Fibroblast of lung (primary cell): ENCODE data around the gene KCNH6. TPM values are rescaled to one million over a fixed set of nuclear protein-coding genes. Genes with fewer than 3 reads are reported as not detected.

ENCODE experiments used
- DNase-seq, 2 donors: peaks; one replicate each; pipeline versions ENCODE4 v3.0.0 to v3.0.0-alpha.2; 2010; ENCODE audit warnings: low read depth in 2 of 2
- H2AFZ ChIP-seq: 2 replicates; pipeline ENCODE4 v1.5.1; 2012; ENCODE audit warnings: low read length, control low read depth, inconsistent platforms
- H3K27ac ChIP-seq: 2 replicates; pipeline ENCODE4 v1.5.1; 2011; ENCODE audit warnings: low read length, control low read depth; ENCODE audit not compliant: insufficient read depth
- H3K27me3 ChIP-seq: 2 replicates; pipeline ENCODE4 v1.5.1; 2011; ENCODE audit warnings: mild to moderate bottlenecking, low read length; ENCODE audit not compliant: control insufficient read depth, insufficient read depth
- H3K36me3 ChIP-seq: 2 replicates; pipeline ENCODE4 v1.5.1; 2011; ENCODE audit warnings: low read length; ENCODE audit not compliant: control insufficient read depth, insufficient read depth
- H3K4me1 ChIP-seq: 2 replicates; pipeline ENCODE4 v1.5.1; 2011; ENCODE audit warnings: low read length; ENCODE audit not compliant: control insufficient read depth, insufficient read depth; ENCODE audit errors: extremely low read depth
- H3K4me2 ChIP-seq: 2 replicates; pipeline ENCODE4 v1.5.1; 2011; ENCODE audit warnings: low read length, control low read depth; ENCODE audit not compliant: insufficient read depth; ENCODE audit errors: extremely low read depth
- H3K4me3 ChIP-seq, 4 experiments: fragments of 200-600 bp in 1 of 4; sonication (generic) in 1 of 4; replicated peaks in 1 of 4; 2 replicates each; pipeline ENCODE4 v1.5.1; 2011 to 2016; ENCODE audit warnings: low read length in 4 of 4, low read depth in 3 of 4, mild to moderate bottlenecking in 3 of 4, control low read depth in 2 of 4, inconsistent platforms in 1 of 4, mixed read lengths in 1 of 4; ENCODE audit not compliant: insufficient read depth in 1 of 4; ENCODE audit errors: control extremely low read depth in 1 of 4
- H3K79me2 ChIP-seq: 2 replicates; pipeline ENCODE4 v1.5.1; 2012; ENCODE audit warnings: mild to moderate bottlenecking, low read length, inconsistent platforms; ENCODE audit not compliant: control insufficient read depth, insufficient read depth
- H3K9ac ChIP-seq: 2 replicates; pipeline ENCODE4 v1.5.1; 2011; ENCODE audit warnings: mild to moderate bottlenecking, low read length, control low read depth; ENCODE audit not compliant: insufficient read depth
- H3K9me3 ChIP-seq: 2 replicates; pipeline ENCODE4 v1.5.1; 2012; ENCODE audit warnings: low read depth, low read length; ENCODE audit not compliant: control insufficient read depth, insufficient read depth
- H4K20me1 ChIP-seq: 2 replicates; pipeline ENCODE4 v1.5.1; 2011; ENCODE audit warnings: low read length; ENCODE audit not compliant: control insufficient read depth, insufficient read depth; ENCODE audit errors: extremely low read depth
- CTCF ChIP-seq, 2 donors: IDR thresholded peaks in 1 of 2; conservative IDR thresholded peaks in 1 of 2; 1 replicate in 1 of 2; 2 replicates in 1 of 2; pipeline ENCODE4 v1.5.1; 2011 to 2012; ENCODE audit warnings: low read length in 2 of 2, control low read depth in 1 of 2, inconsistent platforms in 1 of 2, low read depth in 1 of 2, mild to moderate bottlenecking in 1 of 2
- EZH2 ChIP-seq: IDR thresholded peaks from 2 replicates; pipeline ENCODE4 v1.5.1; 2012; ENCODE audit warnings: low read length, control low read depth, mild to moderate bottlenecking; ENCODE audit errors: missing control alignments
- polyA plus RNA-seq, 2 donors: library from polyadenylated mRNA; depleted of rRNA in 1 of 2; stranded (reverse) in 1 of 2; unstranded in 1 of 2; fragments of >200 nt; gene quantifications; 2 replicates each; pipeline ENCODE4 v1.2.1, GENCODE V29; 2011 to 2012; ENCODE audit warnings: missing spikeins in 1 of 2
- total RNA-seq: library from RNA; depleted of rRNA; stranded (reverse); fragments of >200 nt; gene quantifications from 2 replicates; pipeline ENCODE4 v1.2.1, GENCODE V29; 2014

The KCNH6 gene
- total and polyA plus RNA-seq, 2 donors (not counting 1 experiment from before 2014, with no cell fraction given) = not detected

DNA sequence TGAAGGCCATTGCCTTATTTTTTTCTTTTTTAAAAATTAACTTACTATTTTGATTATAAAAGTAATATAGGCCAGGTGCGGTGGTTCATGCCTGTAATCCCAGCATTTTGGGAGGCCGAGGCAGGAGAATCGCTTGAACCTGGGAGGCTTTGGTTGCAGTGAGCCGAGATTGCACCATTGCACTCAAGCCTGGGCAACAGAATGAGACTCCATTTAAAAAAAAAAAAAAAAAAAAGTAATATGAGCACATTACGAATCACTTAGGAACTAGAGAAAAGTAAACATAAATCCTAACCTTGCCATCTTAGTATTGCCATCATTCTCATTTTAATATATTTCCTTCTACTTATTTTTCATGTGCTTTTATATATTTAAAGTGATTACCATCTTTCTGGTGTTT, 64.6 kb downstream of the KCNH6 start:
- no peak overlapping the region for H2AFZ ChIP-seq
- H3K4me2 ChIP-seq = no peak overlapping the region
- DNase-seq = no peak
- no peaks in the 10 kb centered on the region for H3K9me3 ChIP-seq
- no peak overlapping the region for H3K27ac ChIP-seq
- H3K36me3 ChIP-seq = peaks cover 22% of the 10 kb centered on the region
- no peaks in the 10 kb centered on the region for H3K4me1 ChIP-seq
- H3K9ac ChIP-seq = no peak overlapping the region
- H3K4me3 ChIP-seq = no peak overlapping the region
- H4K20me1 ChIP-seq = no peaks in the 10 kb centered on the region
- TF ChIP-seq CTCF (conservative IDR thresholded peaks at IDR 0.05 in 1 of 2, IDR thresholded peaks at IDR 0.05 in 1 of 2; ENCODE audit: low read depth in 1 of 2, low read length in 2 of 2) (no peak), EZH2 (no peak)
- no peaks in the 10 kb centered on the region for H3K79me2 ChIP-seq
- H3K27me3 ChIP-seq = no peaks in the 10 kb centered on the region

GRCh38 chr17:63588797-63589196, 65.6 kb downstream of the KCNH6 start:
- no peaks in the 10 kb centered on the region for H3K27me3 ChIP-seq
- TF ChIP-seq CTCF (conservative IDR thresholded peaks at IDR 0.05 in 1 of 2, IDR thresholded peaks at IDR 0.05 in 1 of 2; ENCODE audit: low read depth in 1 of 2, low read length in 2 of 2) (no peak), EZH2 (no peak)
- DNase-seq = no peak
- H3K79me2 ChIP-seq = no peaks in the 10 kb centered on the region
- H4K20me1 ChIP-seq = no peaks in the 10 kb centered on the region
- H3K4me2 ChIP-seq = no peak overlapping the region
- H2AFZ ChIP-seq = no peak overlapping the region
- no peaks in the 10 kb centered on the region for H3K4me1 ChIP-seq
- H3K27ac ChIP-seq = no peak overlapping the region
- H3K9ac ChIP-seq = no peak overlapping the region
- no peak overlapping the region for H3K4me3 ChIP-seq
- peaks cover 22% of the 10 kb centered on the region for H3K36me3 ChIP-seq
- H3K9me3 ChIP-seq = no peaks in the 10 kb centered on the region

GRCh38 chr17:63589646-63590045, 66.5 kb downstream of the KCNH6 start:
- no peak overlapping the region for H3K9ac ChIP-seq
- no peaks in the 10 kb centered on the region for H3K27me3 ChIP-seq
- peaks cover 22% of the 10 kb centered on the region for H3K36me3 ChIP-seq
- no peak overlapping the region for H3K4me2 ChIP-seq
- no peak overlapping the region for H3K27ac ChIP-seq
- H3K79me2 ChIP-seq = no peaks in the 10 kb centered on the region
- H3K9me3 ChIP-seq = no peaks in the 10 kb centered on the region
- no peaks in the 10 kb centered on the region for H3K4me1 ChIP-seq
- H2AFZ ChIP-seq = no peak overlapping the region
- no peak overlapping the region for H3K4me3 ChIP-seq
- TF ChIP-seq CTCF (conservative IDR thresholded peaks at IDR 0.05 in 1 of 2, IDR thresholded peaks at IDR 0.05 in 1 of 2; ENCODE audit: low read depth in 1 of 2, low read length in 2 of 2) (no peak), EZH2 (no peak)
- H4K20me1 ChIP-seq = no peaks in the 10 kb centered on the region
- no peak for DNase-seq
